Kidney capillary endothelial cell (primary cell): ENCODE data around the gene ABCA1.
"Not testable (repeated sequence)": the region's sequence is repeated elsewhere in the genome, so short reads cannot be mapped to it uniquely, and the experiment has no call there.

ENCODE experiments used
- DNase-seq: peaks from one replicate; pipeline ENCODE4 v3.0.0-alpha.2; 2018; ENCODE audit warnings: low spot score

ABCA1 gene

GRCh38 chr9:104950838-104951237 is 22.9 kb upstream of the ABCA1 start:
- DNase-seq = no peak

DNA sequence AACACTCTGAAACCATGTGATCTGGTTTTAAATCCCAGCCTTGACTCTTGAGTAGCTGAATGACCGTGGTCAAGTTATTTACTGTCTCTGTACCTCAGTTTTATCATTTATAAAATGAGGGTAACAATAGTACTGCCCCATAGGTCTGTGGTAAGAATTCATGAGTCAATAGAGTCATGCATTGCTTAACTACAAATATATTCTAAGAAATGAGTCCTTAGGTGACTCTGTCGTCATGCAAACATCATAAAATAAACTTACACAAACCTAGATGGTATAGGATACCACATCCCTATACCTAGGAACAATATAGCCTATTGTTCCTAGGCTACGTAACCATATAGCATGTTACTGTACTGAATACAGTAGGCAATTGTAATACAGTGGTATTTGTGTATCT is 20.3 kb upstream of the ABCA1 start:
- DNase-seq = no peak

DNA sequence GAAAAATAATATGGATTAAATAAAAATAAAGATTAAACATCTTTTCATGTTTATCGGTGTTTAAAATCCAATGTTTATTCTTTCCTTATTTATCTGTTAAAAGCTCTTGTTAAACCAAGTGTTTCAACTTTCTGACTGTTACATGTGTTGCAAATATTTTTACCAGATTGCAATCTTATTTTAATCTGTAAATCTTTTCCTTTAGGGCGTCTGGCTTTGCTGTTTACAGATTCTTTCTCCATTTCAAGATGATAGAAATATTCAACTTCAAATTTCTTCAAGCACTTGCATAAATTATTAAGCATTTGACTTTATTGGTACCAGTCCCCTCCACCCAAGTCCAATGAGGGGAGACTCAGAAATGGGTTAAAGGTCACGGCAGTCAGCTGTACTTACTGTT is 16.9 kb upstream of the ABCA1 start:
- no peak for DNase-seq

GRCh38 chr9:104944356-104944755 is 16.4 kb upstream of the ABCA1 start:
- no peak for DNase-seq

DNA sequence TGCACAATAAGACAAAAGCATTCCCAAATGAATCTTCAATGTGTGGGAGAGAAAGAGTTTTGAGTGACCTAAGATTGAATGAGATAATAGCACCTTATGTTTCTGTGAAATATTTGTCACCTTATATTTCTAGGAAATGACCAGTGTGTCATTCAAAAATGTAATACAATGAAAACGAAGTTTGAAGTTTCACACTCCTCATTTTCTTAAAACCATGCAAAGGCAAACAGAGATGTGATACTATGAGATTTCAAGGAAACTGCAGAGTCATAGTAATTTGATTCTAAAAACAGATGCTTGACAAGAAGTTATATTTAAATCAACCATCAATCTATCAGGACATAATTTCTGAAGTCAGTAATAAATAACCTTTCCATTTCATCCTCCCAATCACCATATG is 13.6 kb upstream of the ABCA1 start:
- DNase-seq = no peak

DNA sequence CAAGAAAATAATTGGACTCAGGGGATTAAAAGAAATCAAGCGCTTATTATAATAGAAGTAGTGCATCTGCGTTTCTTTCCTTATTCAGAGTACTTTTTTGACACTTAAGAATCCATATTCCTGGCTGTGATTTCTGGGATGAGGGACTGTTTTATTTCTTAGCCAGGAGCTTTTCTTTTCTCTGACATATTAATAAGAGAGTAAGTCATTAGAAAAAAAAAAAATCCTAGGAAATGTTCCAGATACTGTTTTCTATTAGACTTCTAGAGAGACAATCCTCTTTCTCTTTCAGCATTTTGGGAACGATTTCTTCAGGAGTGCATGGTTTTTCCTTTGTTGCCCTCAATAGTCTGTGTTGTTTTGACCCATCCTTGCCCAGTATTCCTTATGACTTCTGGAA is 8.3 kb upstream of the ABCA1 start:
- no peak for DNase-seq

GRCh38 chr9:104935501-104935810 is 7.5 kb upstream of the ABCA1 start:
- not testable (repeated sequence) for DNase-seq

GRCh38 chr9:104934691-104935500 is 6.9 kb upstream of the ABCA1 start:
- DNase-seq = no peak

- DNase-seq = not testable (repeated sequence)
These were observed 5.1 kb upstream of the ABCA1 start for GRCh38 chr9:104933091-104933490.

GRCh38 chr9:104931256-104931655 is 3.3 kb upstream of the ABCA1 start:
- no peak for DNase-seq

- DNase-seq = no peak
These were observed 591 bp downstream of the ABCA1 start for GRCh38 chr9:104927216-104927911.

- no peak for DNase-seq
These were observed 4.2 kb downstream of the ABCA1 start for GRCh38 chr9:104923740-104924139.

DNA sequence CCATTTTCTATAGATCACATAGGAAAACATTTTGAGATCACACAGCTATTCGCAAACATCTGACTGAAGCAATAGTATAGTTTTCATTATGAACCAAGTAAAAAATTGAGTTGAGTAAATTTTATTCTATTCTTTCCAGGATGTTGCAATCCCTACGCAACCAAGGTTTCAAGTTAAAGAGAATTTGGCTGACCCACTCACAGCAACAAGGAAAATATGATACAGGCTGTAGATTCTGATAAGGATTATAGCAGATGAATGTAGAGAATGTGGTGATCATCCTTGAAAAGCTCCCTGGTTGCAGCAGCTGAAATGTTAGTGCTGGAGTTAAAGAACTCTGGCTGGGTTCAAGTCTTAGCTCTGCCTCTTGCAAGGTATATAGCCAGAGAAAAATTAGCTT is 4.7 kb downstream of the ABCA1 start:
- DNase-seq = no peak

DNA sequence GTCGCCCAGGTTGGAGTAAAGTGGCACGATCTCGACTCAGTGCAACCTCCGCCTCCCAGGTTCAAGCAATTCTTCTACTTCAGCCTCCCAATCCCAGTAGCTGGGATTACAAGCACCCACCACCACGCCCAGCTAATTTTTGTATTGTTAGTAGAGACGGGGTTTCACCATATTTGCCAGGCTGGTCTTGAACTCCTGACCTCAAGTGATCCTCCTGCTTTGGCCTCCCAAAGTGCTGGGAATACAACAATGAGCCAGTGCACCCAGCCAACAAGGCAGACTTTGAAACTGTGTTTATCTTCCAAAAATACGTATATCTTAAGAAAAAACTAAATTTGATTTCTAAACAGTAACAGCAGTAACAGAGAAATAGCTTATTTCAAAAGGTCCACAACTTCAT is 5.2 kb downstream of the ABCA1 start:
- not testable (repeated sequence) for DNase-seq

DNA sequence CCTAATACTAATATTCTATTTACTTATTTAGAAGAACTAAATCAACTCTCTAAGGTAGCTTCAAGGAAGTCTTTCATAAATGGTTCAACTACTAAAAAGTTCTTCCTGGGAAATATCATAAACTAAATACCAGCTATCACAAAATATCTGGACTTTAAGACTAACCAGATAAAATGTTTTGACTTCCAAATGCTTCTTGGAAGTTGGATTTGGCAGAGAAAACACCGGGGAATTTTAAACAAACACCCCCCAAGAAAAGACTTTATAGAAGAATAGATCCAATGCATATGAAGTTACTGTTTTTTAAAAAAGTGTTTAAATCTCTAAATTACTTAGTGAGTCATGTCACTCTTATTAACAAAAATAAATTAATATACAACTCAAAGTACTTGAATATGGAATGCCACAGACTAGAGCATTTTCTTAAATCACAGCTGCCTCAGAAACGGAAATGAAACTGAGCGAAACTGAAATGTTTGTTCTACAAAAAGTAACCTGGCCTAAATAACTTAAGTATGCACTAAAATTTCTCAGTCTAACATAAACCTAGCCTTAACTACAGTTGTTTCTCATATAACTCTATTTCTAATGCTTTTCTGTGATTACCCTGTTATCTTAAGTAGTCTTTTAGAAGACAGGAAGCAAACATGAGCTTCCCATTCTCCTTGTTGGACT is 6.8 kb downstream of the ABCA1 start:
- DNase-seq = no peak

- no peak for DNase-seq
These were observed 12.2 kb downstream of the ABCA1 start for GRCh38 chr9:104915753-104916152.

DNA sequence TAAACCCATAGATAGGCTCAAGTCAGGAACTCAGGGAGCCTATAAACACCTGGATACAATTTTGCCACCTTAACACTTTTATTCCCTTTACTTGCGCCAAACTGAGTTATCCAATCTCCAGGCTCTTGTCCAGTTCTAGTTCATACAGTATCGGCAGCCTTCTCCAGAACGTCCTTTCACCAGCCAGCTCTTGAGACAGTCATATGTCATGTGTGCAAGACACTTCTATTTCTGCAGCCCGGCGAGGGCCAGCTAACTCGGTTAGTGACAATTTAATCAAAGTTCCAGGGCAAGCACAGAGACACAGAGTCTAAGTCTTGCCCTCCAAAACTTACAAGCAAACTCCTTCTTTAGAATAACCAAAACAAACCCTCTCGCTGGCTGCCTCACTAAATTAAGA is 12.9 kb downstream of the ABCA1 start:
- no peak for DNase-seq

DNA sequence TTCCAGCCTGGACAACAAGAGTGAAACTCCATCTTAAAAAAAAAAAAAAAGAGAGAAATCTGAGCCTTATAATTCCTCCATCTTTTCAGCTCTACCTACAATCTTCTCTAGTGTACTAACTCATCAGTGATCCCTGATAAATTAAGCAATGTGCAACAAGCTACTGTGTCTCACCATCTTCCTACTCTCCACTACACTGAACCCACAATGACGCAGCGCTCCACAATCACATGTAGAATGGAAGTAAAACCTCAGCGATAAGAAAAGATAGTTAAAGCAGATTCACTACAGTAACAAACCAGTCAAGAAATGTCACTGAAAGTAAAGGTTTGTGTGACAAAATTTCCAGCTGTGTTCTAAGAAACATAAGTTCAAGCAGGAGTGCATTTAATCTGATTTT is 13.5 kb downstream of the ABCA1 start:
- no peak for DNase-seq

DNA sequence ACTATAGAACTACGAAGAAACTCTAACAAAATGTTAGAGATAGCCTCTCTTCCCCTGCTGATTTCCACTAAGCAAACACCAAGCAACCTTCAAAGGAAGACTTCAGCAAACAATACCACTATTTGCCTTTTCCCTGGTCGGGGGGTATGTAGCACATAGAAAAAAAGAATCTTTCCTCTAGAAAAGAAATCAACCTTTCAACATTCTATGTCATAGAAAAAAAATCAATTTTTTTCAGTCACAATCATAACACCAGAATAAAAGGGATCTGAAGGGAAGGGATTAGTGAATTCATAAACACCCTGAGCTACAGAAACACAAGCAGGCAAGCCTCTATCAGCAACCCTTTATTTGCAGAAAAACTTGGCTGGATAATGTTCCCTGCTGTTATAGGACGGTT is 15.3 kb downstream of the ABCA1 start:
- no peak for DNase-seq

DNA sequence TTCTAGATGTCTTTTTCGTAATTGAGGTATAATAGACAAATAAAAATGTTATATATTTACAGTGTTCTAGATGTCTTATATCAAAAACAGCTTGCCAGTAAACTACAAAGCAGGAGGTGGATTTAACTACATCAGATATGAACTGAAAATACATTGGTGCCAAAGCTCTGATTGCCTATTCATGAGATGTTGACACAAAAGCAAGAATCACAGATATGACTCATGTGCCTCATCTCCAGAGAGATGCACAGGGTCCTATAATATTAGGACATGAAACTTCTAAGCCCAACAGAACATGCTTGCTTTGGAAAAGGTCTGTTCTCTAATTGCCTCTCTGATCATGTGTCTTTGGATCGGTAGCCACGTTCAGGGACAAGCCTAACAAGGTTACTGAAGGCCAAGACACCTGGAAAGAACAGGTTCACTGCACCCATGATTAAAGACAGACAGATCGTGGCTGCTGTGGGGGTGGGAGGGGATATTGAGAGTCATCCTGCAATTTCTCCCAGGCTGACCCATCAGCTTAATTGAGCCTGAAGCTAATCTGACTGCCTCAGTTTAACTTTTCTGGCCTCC is 16.8 kb downstream of the ABCA1 start:
- DNase-seq = no peak

- no peak for DNase-seq
These were observed 20.5 kb downstream of the ABCA1 start for GRCh38 chr9:104907278-104907951.
